Skeletal muscle tissue (tissue), 4 donors: Measurements from ENCODE around the gene KRTAP5-9. TPM values are rescaled to one million over a fixed set of nuclear protein-coding genes. Genes with fewer than 3 reads are reported as not detected.

Experiments
- H3K27ac ChIP-seq: one replicate; pipeline ENCODE4 v1.7.0; 2013; ENCODE audit warnings: mild to moderate bottlenecking, low read depth, low read length, inconsistent platforms
- H3K27me3 ChIP-seq, 3 donors: one replicate each; pipeline ENCODE4 v1.7.0; 2013; ENCODE audit warnings: low read length in 3 of 3; ENCODE audit not compliant: control insufficient read depth in 3 of 3, insufficient read depth in 3 of 3
- H3K36me3 ChIP-seq, 3 donors: one replicate each; pipeline ENCODE4 v1.7.0; 2013; ENCODE audit warnings: low read length in 3 of 3; ENCODE audit not compliant: control insufficient read depth in 3 of 3, insufficient read depth in 3 of 3
- H3K4me1 ChIP-seq, 3 donors: one replicate each; pipeline ENCODE4 v1.7.0; 2013; ENCODE audit warnings: low read length in 3 of 3, mild to moderate bottlenecking in 3 of 3; ENCODE audit not compliant: control insufficient read depth in 3 of 3, insufficient read depth in 3 of 3
- H3K4me3 ChIP-seq, 3 donors: one replicate each; pipeline ENCODE4 v1.7.0; 2013; ENCODE audit warnings: low read length in 3 of 3
- H3K9ac ChIP-seq, 3 donors: one replicate each; pipeline ENCODE4 v1.7.0; 2013; ENCODE audit warnings: low read length in 3 of 3, mild to moderate bottlenecking in 3 of 3, moderate library complexity in 2 of 3, low read depth in 1 of 3
- H3K9me3 ChIP-seq, 3 donors: one replicate each; pipeline ENCODE4 v1.7.0; 2013; ENCODE audit warnings: low read length in 3 of 3; ENCODE audit not compliant: control insufficient read depth in 3 of 3
- total RNA-seq: library from RNA; depleted of rRNA; stranded (reverse); fragments of >200 nt; gene quantifications from one replicate; pipeline ENCODE4 v1.2.3, GENCODE V29; 2014
- donor health status: Osteomylitis.

KRTAP5-9 gene
- total RNA-seq = not detected

GRCh38 chr11:71548120-71548519, at the start of gene KRTAP5-9:
Gene KRTAP5-9, plus strand, starts transcription at chr11:71548420. Its CDS starts 238 bp downstream, at chr11:71548658.
- H3K36me3 ChIP-seq = no peaks in the 10 kb centered on the region
- no peak within 1 kb of the TSS for H3K4me3 ChIP-seq
- H3K27ac ChIP-seq = no peak within 1 kb of the TSS
- H3K9me3 ChIP-seq = no peaks in the 10 kb centered on the region
- peaks cover 0 to under 1% (median 0%) of the 10 kb centered on the region in 3 donors for H3K27me3 ChIP-seq
- H3K4me1 ChIP-seq = no peaks in the 10 kb centered on the region
- H3K9ac ChIP-seq = no peak within 1 kb of the TSS

GRCh38 chr11:71499125-71499524, 49.1 kb upstream of the KRTAP5-9 start:
- H3K9ac ChIP-seq = peak overlapping the region; percentile 16 to 64 (median 51)
- peak overlapping the region; percentile 49 to 63 (median 61) for H3K4me3 ChIP-seq
- H3K36me3 ChIP-seq = peaks cover 36 to 47% (median 42%) of the 10 kb centered on the region in 3 donors

GRCh38 chr11:71499546-71499945, 48.7 kb upstream of the KRTAP5-9 start:
- Histone ChIP-seq H3K4me3 (peak overlapping the region in 2 of 3 donors; percentile 49 to 61), H3K9ac (peak overlapping the region in 1 of 3 donors; percentile 16), H3K27ac (peak overlapping the region; percentile 73), H3K4me1 (peaks cover 0 to 12% (median 4%) of the 10 kb centered on the region in 3 donors), H3K36me3 (peaks cover 32 to 46% (median 40%) of the 10 kb centered on the region in 3 donors), H3K27me3 (no peaks in the 10 kb centered on the region), H3K9me3 (peaks cover 0 to 2% (median 0%) of the 10 kb centered on the region in 3 donors)

More at GRCh38 chr11:71499125-71499524, 49.1 kb upstream of the KRTAP5-9 start:
- Histone ChIP-seq H3K27ac (peak overlapping the region; percentile 73), H3K27me3 (no peaks in the 10 kb centered on the region), H3K4me1 (peaks cover 0 to 12% (median 4%) of the 10 kb centered on the region in 3 donors), H3K9me3 (peaks cover 0 to 2% (median 0%) of the 10 kb centered on the region in 3 donors)

- H3K9ac ChIP-seq = no peak overlapping the region
- peaks cover 27 to 42% (median 36%) of the 10 kb centered on the region in 3 donors for H3K36me3 ChIP-seq
- no peaks in the 10 kb centered on the region for H3K27me3 ChIP-seq
- H3K4me1 ChIP-seq = peaks cover 0 to 12% (median 4%) of the 10 kb centered on the region in 3 donors
- no peak overlapping the region for H3K4me3 ChIP-seq
- H3K27ac ChIP-seq = no peak overlapping the region
- H3K9me3 ChIP-seq = peaks cover 0 to 2% (median 0%) of the 10 kb centered on the region in 3 donors
Measured at GRCh38 chr11:71500601-71501021, 47.6 kb upstream of the KRTAP5-9 start.

- H3K9me3 ChIP-seq = peaks cover 0 to 2% (median 0%) of the 10 kb centered on the region in 3 donors
- H3K27ac ChIP-seq = no peak overlapping the region
- no peaks in the 10 kb centered on the region for H3K27me3 ChIP-seq
- H3K9ac ChIP-seq = no peak overlapping the region
- H3K4me3 ChIP-seq = no peak overlapping the region
- peaks cover 0 to 12% (median 4%) of the 10 kb centered on the region in 3 donors for H3K4me1 ChIP-seq
- peaks cover 20 to 38% (median 33%) of the 10 kb centered on the region in 3 donors for H3K36me3 ChIP-seq
Measured at GRCh38 chr11:71501071-71501985, 46.9 kb upstream of the KRTAP5-9 start.

- Histone ChIP-seq H3K4me3 (no peak overlapping the region), H3K36me3 (peaks cover 13 to 34% (median 27%) of the 10 kb centered on the region in 3 donors), H3K9me3 (peaks cover 0 to under 1% (median 0%) of the 10 kb centered on the region in 3 donors), H3K27me3 (no peaks in the 10 kb centered on the region), H3K9ac (no peak overlapping the region), H3K27ac (no peak overlapping the region), H3K4me1 (peaks cover 0 to 12% (median 4%) of the 10 kb centered on the region in 3 donors)
Measured at GRCh38 chr11:71502026-71502425, 46.2 kb upstream of the KRTAP5-9 start.

- peaks cover 0 to 3% (median 0%) of the 10 kb centered on the region in 3 donors for H3K9me3 ChIP-seq
Measured at GRCh38 chr11:71502871-71503435, 45.3 kb upstream of the KRTAP5-9 start.

GRCh38 chr11:71504531-71504930, 43.7 kb upstream of the KRTAP5-9 start:
- peaks cover 0 to 15% (median 12%) of the 10 kb centered on the region in 3 donors for H3K36me3 ChIP-seq
- H3K4me1 ChIP-seq = peaks cover 0 to 6% (median 0%) of the 10 kb centered on the region in 3 donors
- no peak overlapping the region for H3K9ac ChIP-seq
- H3K27me3 ChIP-seq = no peaks in the 10 kb centered on the region
- H3K4me3 ChIP-seq = no peak overlapping the region
- no peak overlapping the region for H3K27ac ChIP-seq
- H3K9me3 ChIP-seq = peaks cover 0 to 7% (median 0%) of the 10 kb centered on the region in 3 donors

More at GRCh38 chr11:71502871-71503435, 45.3 kb upstream of the KRTAP5-9 start:
- Histone ChIP-seq H3K4me3 (no peak overlapping the region), H3K36me3 (peaks cover 5 to 25% (median 25%) of the 10 kb centered on the region in 3 donors), H3K27me3 (no peaks in the 10 kb centered on the region), H3K4me1 (peaks cover 0 to 12% (median 4%) of the 10 kb centered on the region in 3 donors), H3K27ac (no peak overlapping the region), H3K9ac (no peak overlapping the region)

- no peak overlapping the region for H3K27ac ChIP-seq
- peaks cover 0 to 6% (median 0%) of the 10 kb centered on the region in 3 donors for H3K4me1 ChIP-seq
- H3K9me3 ChIP-seq = peaks cover 0 to 7% (median 0%) of the 10 kb centered on the region in 3 donors
- H3K36me3 ChIP-seq = peaks cover 0 to 13% (median 10%) of the 10 kb centered on the region in 3 donors
- H3K4me3 ChIP-seq = no peak overlapping the region
- no peaks in the 10 kb centered on the region for H3K27me3 ChIP-seq
- no peak overlapping the region for H3K9ac ChIP-seq
Measured at GRCh38 chr11:71505001-71505400, 43.2 kb upstream of the KRTAP5-9 start.
